CD4-positive, alpha-beta T cell treated with Interleukin-1 beta for 1 hour (primary cell): ENCODE data around the gene PER1.
"Not testable (repeated sequence)": the region's sequence is repeated elsewhere in the genome, so short reads cannot be mapped to it uniquely, and the experiment has no call there.

Experiments used
- DNase-seq, 2 donors: peaks; one replicate each; pipeline ENCODE4 v3.0.0-alpha.2; 2020 to 2022

The PER1 gene

GRCh38 chr17:8152112-8152775, at the start of gene PER1:
Gene PER1 (minus strand): TSS chr17:8152404. CDS start chr17:8150706, 1,698 bp downstream.
- DNase-seq, result peak; percentile 94 to 95

- peak; percentile 77 to 81 for DNase-seq
These were observed 40.0 kb upstream of the PER1 start for GRCh38 chr17:8192070-8192815.

GRCh38 chr17:8190506-8190905, 38.3 kb upstream of the PER1 start:
- DNase-seq, result no peak

GRCh38 chr17:8189711-8190477, 37.7 kb upstream of the PER1 start, which contains the start of gene BORCS6:
Gene BORCS6 (minus strand): TSS chr17:8190180. CDS start chr17:8190140, 40 bp downstream.
- peak; percentile 97 to 98 for DNase-seq

DNA sequence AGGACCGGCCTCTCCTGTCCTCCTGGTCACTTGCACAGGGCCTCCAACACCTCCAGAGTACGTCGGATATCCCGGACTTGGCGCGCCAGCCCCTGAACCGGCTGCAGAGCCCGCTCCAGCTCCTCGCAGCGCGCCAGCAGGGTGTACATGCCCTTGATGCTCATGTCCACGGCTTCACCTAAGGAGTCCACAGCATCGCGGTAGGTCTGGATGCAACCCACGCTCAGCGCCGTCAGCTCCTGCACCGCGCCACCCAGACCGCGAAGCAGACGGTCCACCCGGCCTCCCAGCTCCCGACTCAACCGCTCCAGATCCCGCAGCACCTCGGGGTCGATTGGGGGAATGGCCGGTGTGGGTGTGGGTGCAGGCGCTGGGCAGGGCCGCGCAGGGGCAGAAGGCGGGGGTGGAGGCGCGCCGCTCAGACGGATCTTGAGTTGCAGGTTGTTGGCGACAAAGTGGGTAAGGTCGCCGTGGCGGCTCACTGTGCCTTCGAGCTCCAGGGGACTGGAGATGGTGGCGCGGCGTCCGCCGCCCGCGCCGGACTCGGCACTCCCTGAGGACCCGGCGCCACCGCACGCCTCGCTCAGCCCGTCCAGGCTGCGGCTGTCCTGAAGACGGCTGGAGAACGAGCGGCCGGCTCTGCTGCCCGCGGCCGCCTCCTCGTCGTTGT, 37.0 kb upstream of the PER1 start:
- DNase-seq, result peak; percentile 26 to 30

- DNase-seq, result peak in 1 of 2 donors; percentile 9
These were observed 36.1 kb upstream of the PER1 start for GRCh38 chr17:8188263-8188839.

DNA sequence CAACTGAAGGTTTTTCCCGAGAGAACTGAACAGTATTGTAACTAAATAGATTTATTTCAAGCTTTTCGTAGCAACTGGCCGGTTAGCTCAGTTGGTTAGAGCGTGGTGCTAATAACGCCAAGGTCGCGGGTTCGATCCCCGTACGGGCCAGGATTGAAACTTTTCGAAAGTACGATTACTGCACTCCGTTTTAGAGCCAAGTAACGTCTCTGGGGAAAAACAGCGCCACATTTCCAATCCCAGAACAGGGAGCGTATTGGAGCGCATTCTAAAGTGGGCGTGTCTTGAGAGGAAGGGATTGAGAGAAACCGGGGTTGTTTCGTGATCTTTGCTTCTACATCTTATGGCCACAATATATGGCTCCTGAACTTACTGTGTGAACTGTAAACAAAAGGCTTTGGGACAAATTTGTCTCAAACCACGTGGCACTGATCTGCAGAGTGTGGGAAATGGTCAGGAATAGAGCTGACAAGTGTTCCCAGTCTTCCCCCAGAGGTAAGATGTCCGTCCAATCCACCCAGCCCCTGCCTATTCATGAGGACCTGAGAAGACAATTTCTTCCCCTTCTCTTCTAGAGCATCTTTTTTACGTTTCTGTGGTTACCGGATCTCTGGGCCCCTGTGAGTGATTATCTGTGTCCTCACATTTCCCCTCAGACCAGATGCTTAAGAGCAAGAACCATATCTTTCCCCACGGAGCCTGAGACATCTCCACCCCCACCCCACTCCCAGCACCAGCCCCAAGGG, 35.5 kb upstream of the PER1 start:
- DNase-seq, result peak; percentile 86 to 92

- DNase-seq, result peak; percentile 93 to 94
These were observed 34.7 kb upstream of the PER1 start for GRCh38 chr17:8186787-8187516.

GRCh38 chr17:8186446-8186786, 34.2 kb upstream of the PER1 start:
- no peak for DNase-seq

- peak; percentile 90 to 93 for DNase-seq
These were observed 33.6 kb upstream of the PER1 start for GRCh38 chr17:8185582-8186445.

DNA sequence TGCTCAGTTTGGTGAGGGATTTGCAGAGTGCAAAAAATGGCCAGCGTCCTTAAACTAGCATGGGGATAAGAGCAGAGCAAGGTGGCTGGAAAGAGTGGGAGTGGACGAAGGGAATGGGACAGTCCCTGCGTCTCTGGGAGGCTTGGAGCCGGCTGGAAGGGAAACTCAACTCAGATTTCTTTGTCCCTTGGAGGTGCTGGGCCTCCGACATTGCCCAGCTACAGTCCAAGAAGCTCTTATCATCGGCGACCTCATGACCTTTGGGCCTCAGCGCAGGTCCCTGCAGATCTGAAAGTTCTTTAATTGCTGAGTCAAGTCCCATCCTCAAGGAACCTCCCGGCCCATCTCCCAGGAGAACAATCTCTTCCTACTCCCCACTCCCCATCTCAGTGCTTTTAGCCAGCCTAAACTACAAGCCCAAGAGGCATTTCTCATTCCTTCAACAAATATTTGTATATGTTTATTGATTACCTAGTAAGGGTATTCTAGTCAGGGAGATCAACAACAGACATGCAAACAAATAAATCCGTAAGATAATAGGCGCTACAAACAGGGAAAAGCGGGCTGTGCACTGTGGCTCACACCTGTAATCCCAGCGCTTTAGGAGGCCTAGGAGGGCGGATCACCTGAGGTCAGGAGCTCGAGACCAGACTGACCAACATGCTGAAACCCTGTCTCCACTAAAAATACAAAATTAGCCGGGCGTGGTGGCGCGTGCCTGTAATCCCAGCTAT, 25.0 kb upstream of the PER1 start:
- no peak for DNase-seq

- peak; percentile 89 to 90 for DNase-seq
These were observed 24.2 kb upstream of the PER1 start, which contains the start of gene TMEM107 for GRCh38 chr17:8176197-8176940. Gene TMEM107 (minus strand): TSS chr17:8176380. CDS start chr17:8176286, 94 bp downstream.

DNA sequence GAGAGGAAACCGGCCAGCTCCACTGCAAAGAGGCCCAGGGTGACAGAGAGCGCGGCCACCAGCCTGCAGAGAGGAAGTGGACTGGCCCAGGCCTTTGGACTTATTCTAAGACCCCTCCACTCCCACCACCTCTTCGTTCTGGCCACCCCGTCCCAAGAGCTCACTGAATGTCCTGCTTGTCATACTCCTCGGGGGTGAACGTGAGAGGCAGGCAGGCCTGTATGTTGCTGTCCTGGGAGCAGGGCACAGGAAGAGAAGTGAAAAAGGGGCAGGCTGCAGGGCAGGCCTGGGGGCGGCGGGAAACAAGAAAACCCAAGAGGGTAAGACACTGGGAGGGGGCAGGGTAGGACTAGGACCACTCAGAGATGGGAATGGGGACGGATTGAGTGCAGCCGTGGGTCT, 23.6 kb upstream of the PER1 start:
- DNase-seq, result no peak

- no peak for DNase-seq
These were observed 21.7 kb upstream of the PER1 start for GRCh38 chr17:8173871-8174322.

GRCh38 chr17:8173056-8173870, 21.1 kb upstream of the PER1 start:
- peak; percentile 90 to 91 for DNase-seq

- not testable (repeated sequence) for DNase-seq
These were observed 18.0 kb upstream of the PER1 start for GRCh38 chr17:8170186-8170585.

DNA sequence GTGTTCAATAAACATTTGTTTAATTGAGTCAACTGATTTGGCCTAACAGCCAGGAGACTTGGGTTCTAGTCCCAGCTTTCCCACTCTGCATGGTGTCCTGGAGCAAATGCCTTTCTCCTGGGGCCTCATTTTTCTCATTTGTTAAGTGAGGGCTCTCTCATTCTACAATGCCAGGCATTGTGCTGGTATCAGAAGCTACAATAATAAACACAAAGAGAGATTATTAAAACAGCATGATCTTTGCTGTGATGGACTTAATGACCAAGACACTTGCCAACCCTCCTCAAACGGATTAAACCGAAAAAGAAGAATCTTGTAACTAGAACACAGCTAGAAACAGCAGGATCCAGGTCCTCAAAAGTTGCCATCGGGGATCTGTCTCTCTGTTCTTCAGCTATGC, 15.3 kb upstream of the PER1 start:
- DNase-seq, result no peak
